AG04449 (cell line): ENCODE measurements around the gene ETV6.

Source experiments
- CTCF ChIA-PET: fragments of 350-600 bp; formaldehyde crosslinking; extraction: SDS; loops from one replicate; lab custom pipeline; 2021; ENCODE audit warnings: antibody characterized with exemption; lab: Yijun Ruan, JAX
- POLR2A ChIA-PET: fragments of 400-600, 350-600 bp; formaldehyde crosslinking; extraction: SDS; loops from one replicate; lab custom pipeline; 2020; ENCODE audit warnings: antibody characterized with exemption, inconsistent platforms; lab: Yijun Ruan, JAX
- DNase-seq: peaks from one replicate; pipeline ENCODE4 v3.0.0-alpha.2; 2010; ENCODE audit warnings: low read depth, low spot score
- H3K4me3 ChIP-seq: 2 replicates; pipeline ENCODE4 v1.5.1; 2011; ENCODE audit warnings: low read depth, mild to moderate bottlenecking, control low read depth, low read length
- CTCF ChIP-seq: IDR thresholded peaks from one replicate; pipeline ENCODE4 v1.5.1; 2011; ENCODE audit warnings: mild to moderate bottlenecking, moderate library complexity, low read length, control low read depth, inconsistent platforms; ENCODE audit not compliant: insufficient read depth; ENCODE audit errors: missing control alignments

Gene ETV6

GRCh38 chr12:11869406-11869805 lies 219.9 kb downstream of the ETV6 start:
- H3K4me3 ChIP-seq: no peak overlapping the region
- POLR2A ChIA-PET: no interaction called here
- CTCF ChIA-PET: no interaction called here
- DNase-seq: no peak
- TF ChIP-seq CTCF: no peak

GRCh38 chr12:11870041-11870451 lies 220.6 kb downstream of the ETV6 start:
- H3K4me3 ChIP-seq: no peak overlapping the region
- CTCF ChIA-PET: no interaction called here
- no peak for TF ChIP-seq CTCF
- POLR2A ChIA-PET: no interaction called here
- DNase-seq: no peak

- CTCF ChIA-PET: interaction anchor here (0.8 to 1.0 kb wide), 2 partner anchors 9 to 10 kb away, joined by 3 read pairs; no protein-coding TSS in a partner anchor
- TF ChIP-seq CTCF: no peak
- POLR2A ChIA-PET: no interaction called here
- DNase-seq: no peak
- H3K4me3 ChIP-seq: no peak overlapping the region
These were observed 222.6 kb downstream of the ETV6 start for GRCh38 chr12:11872055-11872454.

- no peak for DNase-seq
- TF ChIP-seq CTCF: no peak
- H3K4me3 ChIP-seq: no peak overlapping the region
- ChIA-PET CTCF (interaction anchor here (1.6 kb wide), 1 partner anchor 157 kb away, joined by 5 read pairs; no protein-coding TSS in a partner anchor), POLR2A (no interaction called here)
These were observed 226.0 kb downstream of the ETV6 start for GRCh38 chr12:11875414-11875935.

- CTCF ChIA-PET: interaction anchor here (0.7 to 1.0 kb wide), 2 partner anchors 12 to 295 kb away, joined by 3 read pairs; no protein-coding TSS in a partner anchor
- POLR2A ChIA-PET: no interaction called here
- H3K4me3 ChIP-seq: no peak overlapping the region
- DNase-seq: no peak
- TF ChIP-seq CTCF: no peak
These were observed 226.8 kb downstream of the ETV6 start for GRCh38 chr12:11876307-11876706.

- POLR2A ChIA-PET: no interaction called here
- no peak overlapping the region for H3K4me3 ChIP-seq
- CTCF ChIA-PET: interaction anchor here (1.9 kb wide), 1 partner anchor 155 kb away, joined by 8 read pairs; no protein-coding TSS in a partner anchor
These were observed 227.8 kb downstream of the ETV6 start for GRCh38 chr12:11877102-11877826.

More at GRCh38 chr12:11877102-11877826, 227.8 kb downstream of the ETV6 start:
- no peak for DNase-seq
- no peak for TF ChIP-seq CTCF
